Activated T-helper 1 cell treated with Interleukin-2 at 50 U/mL for 16 hours (primary cell): ENCODE results near the gene MAP1LC3B.

ENCODE experiments used
- DNase-seq: peaks from one replicate; pipeline ENCODE4 v3.0.0-alpha.2; 2020; ENCODE audit warnings: low read depth

MAP1LC3B gene

DNA sequence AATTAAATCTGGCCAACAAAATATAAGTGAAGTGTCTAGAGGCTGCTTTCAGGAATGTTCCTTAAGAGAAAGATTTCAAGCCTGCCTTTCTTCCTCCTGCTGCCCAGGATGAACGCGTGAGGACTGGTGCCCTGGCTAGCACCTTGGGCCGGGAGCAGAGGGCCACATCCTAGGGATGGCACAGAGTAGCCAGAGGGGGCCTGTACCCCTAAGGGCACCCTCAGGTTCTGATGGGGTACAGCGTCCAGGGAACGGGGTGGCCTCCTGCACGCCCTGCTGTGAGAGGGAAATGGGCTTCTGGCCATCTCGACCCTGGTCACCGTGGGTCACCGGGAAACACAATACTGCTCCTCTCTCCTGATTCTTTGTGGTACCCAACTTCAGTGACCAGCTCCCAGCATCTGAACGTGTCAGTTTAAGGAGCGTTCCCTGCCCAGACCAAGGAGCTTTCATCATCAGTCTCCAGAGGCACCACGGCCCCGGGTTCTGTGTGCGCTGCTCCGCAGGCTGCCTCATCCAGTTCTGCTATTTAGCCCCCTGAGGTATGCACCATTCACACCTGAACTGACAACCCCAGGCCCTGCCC lies 40.3 kb downstream of the MAP1LC3B start:
- no peak for DNase-seq

DNA sequence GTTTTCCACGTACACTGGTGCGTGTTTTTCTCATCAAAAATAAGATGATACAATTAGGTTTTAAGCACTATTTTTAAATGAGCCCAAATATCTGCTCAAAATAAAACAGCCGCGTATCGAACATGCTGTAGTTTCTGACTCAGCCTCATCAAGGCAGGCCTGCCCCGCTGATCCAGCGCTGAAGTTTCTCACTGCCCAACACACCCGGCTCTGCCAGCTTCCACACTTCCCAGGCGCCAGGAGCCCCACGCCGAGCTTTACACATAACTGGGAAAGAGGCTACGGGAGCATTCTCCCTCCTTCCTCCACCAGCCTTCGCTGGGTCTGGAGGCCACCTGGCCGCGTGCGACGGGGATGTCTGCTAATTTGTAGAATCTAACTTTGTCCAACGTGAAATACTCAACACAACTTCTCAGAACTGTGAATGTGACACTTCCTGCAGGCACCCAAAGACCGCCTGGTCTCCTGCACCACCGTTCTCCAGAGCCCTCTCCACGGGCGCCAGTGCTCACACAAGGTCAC lies 42.1 kb downstream of the MAP1LC3B start:
- DNase-seq: no peak

DNA sequence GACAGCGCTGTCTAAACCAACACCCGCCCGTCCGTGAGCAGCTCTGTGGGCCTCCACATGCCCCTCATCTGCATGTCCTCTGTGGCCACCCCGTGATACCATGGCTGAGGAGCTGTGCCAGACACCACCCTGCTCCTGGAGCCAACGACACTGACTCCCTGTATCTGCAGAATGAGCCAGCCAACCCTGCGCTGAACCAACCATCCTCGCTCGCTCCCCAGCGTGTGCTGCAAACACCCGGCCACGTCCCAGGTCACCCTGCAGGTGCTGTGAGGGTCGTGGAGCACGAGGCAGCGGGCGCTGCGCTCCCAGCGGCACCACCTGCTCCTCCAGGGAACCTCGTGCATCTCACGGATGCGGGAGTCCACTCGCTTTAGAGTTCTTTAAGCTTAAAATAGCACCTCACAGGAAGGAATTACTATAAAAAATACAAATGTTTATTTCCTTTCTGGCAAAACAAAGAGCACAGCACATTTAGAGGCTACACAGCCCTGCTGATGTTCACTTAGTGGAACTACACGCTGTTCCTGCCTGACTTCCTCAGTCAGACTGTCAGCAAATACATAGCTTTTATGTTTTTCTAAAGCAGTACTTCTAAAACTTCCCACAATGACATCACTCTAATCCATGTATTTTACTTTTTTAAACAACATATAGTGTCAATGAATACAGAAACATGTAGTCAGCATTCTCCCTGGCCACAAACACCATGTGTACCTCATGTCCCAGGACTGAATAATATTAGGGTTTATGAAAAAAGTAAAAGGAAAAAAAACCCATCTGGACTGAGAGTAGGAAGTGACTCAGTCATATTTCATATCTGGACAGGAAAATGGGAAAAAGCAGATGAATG lies 43.5 kb downstream of the MAP1LC3B start:
- no peak for DNase-seq

DNA sequence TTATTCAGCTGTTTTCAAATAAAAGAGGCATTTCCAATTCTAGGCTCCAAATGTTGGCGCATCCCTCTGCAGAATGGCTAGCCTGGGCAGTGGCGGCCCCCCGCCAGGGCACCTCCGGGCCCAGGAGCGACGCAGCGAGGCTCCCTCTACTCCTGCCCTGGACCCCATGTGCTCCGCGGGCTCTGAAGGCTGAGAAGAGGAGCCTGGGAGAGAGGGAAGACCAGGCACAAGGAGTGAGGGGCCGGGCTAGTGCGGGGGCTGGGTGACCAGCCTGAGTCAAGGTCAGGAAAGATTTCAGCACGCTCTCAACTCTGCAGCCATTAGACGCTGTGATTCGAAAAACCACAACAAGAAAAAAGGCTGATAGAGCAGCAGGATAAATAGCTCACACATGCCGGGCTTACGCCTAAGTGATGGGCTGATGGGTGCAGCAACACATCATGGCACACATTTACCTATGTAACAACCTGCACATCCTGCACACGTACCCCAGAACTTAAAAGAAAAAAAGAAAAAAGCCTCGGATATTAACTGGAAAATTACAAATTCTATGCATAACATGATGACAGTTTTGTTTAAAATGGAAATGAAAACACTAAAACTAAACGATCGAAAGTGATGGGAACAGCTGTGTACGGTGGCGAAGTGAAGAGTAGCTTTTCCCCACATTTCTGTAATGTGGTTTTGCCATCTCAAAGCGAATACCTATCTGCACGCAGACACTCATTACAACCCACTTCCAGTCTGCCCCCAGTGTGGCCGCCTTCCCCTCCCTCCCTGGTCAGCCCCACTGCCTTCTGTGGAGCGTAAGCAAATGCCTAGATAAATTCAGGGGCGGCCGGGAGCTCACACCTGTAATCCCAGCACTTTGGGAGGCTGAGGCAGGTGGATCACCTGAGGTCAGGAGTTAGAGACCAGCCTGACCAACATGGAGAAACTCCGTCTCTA lies 44.4 kb downstream of the MAP1LC3B start:
- DNase-seq: no peak

DNA sequence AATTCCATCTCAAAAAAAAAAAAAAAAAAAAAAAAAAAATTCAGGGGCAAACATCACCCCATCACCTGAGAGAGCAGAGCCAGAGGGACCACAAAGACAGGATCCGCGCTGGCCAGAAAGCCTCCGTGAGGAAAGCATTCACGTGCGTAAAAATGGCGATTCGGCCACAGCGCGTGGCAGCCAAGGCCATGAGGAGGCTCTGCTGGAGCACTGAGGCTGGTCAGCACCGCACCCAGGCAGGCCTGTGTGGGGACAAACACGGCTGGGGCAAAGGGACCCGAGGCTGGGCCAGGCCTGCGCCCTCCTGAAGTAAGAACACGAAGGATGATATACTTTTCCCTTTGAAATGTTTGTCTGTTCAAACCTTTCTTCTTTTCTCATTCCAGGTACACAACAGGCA lies 45.2 kb downstream of the MAP1LC3B start:
- DNase-seq: no peak

DNA sequence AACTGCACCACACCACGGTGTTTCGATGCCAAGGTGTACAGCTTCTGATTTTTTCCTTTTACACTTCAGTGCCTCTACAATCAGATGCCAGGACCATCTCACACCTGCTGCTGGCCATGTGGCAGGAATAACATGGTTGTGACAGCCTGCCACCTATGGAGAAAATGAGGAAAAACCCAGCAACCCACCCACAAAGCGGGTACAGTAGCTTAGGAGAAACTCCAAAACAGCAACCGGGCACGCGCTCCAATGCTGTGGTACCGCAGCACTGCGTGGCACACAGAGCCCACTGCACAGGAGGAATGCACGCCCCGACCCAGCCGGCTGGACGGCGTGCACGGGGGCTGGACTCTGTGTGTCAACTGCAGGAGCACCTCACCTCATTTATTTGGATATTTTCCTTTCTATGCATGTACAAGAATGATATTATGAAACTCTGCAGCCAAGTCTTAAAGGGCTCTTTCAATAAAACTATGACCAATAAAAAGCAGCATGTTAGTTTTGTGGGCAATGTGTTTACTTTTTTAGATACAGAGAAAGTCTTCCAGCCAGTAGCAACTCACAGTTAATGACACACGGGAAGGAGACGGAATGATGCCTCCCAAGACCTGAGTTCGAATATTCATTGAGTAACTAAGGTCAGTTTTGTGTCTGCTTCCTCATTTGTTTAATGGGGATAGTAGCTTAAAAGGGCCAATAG lies 45.9 kb downstream of the MAP1LC3B start:
- no peak for DNase-seq

DNA sequence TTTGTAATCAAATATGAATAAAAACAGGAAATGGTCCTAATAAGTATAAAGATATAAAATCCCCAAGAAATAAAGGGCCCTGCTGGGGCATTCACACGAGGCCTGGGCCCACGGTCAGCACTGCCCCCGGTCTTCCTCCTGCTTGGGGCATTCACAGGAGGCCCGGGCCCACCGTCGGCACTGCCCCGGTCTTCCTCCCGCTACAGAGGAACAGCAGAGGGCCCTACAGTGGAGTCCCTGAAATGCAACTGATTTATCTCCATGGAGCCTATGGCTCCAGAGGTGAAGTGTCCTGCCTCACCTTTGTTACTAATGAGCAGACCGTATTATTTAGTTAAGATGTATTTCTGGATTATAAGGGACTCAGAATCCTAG lies 46.5 kb downstream of the MAP1LC3B start:
- no peak for DNase-seq

DNA sequence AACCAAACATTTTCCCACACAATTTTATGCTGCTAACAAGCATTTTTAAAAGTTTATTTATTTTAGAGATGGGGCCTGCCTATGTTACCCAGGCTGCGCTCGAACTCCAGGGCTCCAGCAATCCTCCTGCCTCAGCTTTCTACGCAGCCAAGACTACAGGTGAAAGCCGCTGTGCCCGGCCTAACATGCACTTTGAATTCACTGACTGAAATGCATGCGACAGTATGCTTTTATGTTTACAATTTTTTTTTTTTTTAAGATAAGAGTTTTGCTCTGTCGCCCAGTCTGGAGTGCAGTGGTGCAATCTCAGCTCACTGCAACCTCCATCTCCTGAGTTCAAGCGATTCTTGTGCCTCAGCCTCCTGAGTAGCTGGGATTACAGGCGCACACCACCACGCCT lies 47.8 kb downstream of the MAP1LC3B start:
- DNase-seq: no peak

DNA sequence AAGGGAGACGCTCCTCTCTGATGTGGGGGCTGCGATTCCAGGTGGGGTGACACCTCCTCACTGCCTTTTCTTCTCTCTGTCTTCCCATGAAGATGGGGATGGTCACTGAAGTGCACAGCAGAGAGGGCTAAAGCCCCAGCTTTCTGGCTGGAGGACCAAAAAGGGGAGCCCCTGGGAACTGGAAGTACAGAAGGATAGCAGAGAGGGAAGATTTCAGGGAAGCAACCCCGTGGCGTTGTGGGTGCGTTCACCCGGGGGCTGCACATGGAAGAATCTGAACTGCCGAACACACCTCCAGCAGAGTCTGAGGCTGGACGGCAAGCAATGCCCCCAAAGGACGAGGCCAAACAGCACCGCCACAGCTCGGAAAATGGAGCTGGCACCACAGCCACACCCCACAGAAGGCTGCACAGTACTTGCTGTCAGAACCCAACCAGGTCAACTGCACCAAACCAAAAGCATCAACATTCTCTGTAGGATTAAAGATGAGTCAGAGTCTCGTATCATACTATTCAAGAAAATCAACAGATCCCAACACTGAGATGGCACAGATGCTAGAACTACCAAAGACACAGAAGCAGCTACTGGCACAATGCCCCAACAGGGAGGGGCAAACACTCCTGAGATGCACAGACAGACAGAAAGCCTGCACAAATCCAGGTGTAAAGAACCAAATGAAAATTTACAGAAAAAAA lies 49.9 kb downstream of the MAP1LC3B start:
- DNase-seq: no peak

DNA sequence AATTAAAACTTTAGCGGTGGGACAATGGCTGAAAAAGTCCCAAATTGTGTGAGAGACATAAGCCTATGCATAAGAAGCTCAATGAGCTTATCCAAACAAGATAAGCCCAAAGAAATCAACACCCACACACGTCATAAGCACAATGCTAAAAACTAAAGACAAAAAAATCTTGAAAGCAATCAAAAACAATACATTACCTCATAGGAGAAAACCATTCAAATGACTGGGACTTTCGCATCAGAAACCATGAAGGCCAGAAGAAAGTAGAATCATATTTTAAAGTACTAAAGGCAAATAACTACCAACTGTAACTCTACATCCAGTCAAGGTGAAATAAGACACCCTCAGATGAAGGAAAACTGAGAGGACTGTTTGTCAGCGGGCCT lies 50.4 kb downstream of the MAP1LC3B start:
- no peak for DNase-seq

DNA sequence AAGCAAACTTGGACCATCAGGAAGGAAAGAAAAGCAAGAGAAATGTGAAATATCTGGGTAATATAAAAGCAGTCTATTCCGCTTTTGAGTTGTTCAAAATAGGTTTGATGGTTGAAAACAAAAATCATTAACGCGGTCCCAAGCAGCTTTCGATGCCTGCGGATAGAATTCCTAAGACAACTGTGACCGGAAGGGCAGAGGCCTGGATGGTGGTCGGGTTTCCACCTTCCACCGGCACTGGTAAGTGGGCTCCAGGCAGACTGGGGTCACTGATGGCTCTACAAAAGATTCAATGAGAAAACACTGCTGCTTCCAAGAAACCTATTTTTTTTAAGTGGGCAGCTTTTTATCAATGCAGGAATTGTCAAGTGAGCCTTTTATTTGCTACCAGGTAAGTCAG lies 50.9 kb downstream of the MAP1LC3B start:
- no peak for DNase-seq

DNA sequence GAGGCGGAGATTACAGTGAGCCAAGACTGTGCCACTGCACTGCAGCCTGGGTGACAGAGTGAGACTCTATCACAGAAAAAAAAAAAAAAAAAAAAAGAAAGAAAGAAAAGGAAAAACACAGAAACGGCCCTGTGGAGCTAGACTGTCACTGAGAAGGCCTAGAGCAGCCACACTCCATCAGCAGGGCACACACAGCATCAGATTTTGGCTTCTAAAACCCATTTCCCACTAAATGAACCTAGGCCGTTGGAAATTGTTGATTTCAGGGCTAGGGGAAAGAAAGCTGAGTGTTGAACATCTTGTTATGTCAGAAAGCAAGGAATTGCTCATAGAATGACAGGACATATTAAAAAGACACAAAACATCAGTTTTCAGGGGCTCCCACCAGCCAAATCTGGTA lies 51.8 kb downstream of the MAP1LC3B start:
- DNase-seq: no peak

DNA sequence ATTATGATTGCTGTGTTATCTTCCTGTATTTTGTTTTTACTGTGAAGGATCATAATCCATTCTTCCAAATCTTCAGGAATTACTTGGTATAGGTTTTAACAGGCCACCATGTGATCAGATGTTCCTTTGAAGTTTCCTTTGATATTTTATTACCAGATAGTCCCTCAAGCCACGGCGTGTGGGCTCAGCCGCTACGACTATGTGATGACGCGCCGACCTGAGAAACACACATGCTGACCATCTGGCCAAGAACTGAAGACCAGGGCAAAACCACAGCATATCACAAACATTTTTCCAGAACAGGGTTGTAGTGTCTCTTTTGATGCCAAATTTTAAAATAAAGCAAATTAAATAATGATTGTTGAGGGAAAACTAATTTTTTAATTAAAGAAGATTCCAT lies 53.4 kb downstream of the MAP1LC3B start:
- no peak for DNase-seq

DNA sequence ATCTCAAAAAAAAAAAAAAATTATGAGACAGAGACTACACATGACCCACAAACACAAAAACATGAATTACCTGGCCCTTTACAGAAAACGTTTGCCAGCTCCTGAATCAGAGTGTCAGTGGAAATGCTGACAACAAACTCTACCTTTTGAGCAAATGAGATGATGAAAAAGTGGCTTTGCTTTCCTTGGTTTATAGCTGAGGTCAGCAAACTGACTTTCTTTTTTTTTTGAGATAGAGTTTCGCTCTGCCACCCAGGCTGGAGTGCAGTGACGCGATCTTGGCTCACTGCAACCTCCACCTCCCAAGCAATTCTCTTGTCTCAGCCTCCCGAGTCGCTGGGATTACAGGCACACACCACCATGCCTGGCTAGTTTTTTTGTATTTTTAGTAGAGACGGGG lies 54.3 kb downstream of the MAP1LC3B start:
- no peak for DNase-seq

DNA sequence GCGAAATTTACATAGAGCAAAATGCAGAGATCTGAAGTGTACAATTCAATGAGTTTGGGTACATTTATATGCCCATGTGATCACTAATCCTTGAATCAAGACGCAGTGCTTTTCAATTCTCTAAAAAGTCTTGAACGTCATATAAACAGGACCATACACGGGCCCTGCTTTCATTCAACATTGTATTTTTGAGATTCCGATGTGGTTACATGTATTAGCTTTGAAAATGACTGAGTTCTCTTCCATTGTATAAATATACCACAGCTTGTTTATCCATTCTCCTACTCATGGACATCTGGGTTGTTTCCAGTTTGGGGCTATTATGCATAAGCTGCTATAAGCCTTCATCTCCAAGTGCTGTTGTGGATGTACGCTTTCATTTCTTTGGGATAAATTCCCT lies 55.2 kb downstream of the MAP1LC3B start:
- no peak for DNase-seq

DNA sequence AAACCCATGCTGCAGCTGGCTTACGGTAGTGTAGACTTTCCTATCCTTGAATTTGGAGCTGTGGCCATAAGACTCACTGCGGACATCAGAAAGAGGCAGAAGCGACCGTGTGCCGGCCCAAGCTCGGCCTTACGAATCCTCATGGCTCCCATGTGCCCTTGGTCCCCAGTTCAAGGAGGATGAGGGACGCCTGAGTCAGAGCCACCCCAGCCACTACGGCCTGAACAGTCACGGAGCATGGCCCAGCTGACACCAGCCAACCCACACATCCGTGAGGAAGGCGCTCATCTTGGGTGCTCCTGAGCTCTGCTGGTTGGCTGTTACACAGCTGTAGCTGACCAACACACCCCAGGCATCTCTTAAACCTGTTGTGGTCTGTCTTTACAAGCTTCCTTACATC lies 56.7 kb downstream of the MAP1LC3B start:
- no peak for DNase-seq

DNA sequence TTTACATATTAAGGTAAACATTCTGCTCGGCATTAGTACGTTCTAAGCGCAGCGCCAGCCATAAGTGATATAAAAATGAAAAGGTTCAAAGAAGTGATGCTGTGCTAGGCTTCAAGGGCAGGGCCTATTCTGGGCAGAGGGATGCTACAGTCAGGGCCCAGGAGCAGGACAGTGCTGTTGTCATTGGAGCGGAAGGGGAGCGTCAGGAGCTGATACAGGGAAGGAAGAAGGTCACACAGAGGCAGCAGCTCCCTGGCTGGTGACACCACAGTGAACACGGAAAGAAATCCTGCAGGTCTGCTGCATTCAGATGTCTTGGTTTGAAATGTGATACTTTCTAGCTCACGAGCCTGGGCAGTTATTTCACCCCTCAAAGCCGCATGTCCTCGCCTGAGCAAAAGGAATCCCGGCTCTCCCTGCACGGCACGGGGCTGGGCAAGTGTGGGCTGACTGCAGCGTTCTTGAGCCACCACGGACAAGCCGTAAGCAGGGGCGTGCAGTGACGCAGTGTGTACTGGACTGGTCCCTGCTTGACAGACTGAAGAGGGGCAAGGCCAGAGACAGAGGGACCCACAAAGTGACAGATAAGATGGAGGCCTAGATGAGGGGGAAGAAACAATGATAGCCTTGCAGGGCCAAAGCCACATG lies 59.6 kb downstream of the MAP1LC3B start:
- DNase-seq: no peak

DNA sequence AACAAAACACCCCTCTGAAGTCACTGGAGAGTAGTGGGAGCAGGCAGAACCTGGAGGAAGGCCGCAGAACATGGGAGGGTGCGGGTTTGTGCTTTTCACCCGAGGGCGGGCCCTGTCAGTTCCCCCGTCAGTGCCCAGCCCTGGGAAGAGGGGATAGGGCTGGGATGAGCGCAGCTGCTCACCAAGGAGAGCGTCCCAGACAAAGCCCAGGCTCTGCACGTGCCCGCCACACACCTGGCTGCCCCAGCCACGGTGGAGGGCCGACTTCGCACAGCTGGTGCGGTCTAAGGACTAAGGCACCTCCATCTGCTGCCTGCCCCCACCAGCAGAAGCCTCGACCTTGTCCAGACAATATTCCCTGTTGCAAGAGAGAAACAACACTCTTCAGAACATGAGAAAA lies 61.2 kb downstream of the MAP1LC3B start:
- no peak for DNase-seq
